Neural crest cell (in vitro differentiated cells): Measurements from ENCODE around the gene TBC1D14. TPM values are rescaled to one million over a fixed set of nuclear protein-coding genes. Genes with fewer than 3 reads are reported as not detected.
"Not testable (repeated sequence)": the region's sequence is repeated elsewhere in the genome, so short reads cannot be mapped to it uniquely, and the experiment has no call there.

Experiments used
- DNase-seq: peaks from one replicate; pipeline ENCODE4 v3.0.0; 2021; ENCODE audit warnings: low read depth, mixed read lengths, low spot score
- H3K27ac Mint-ChIP-seq: one replicate; pipeline ENCODE4 v1.8.0; 2021; ENCODE audit warnings: mild to moderate bottlenecking, mixed read lengths; ENCODE audit not compliant: unreplicated experiment
- H3K27me3 Mint-ChIP-seq: 2 replicates; pipeline ENCODE4 v1.8.0; 2021; ENCODE audit warnings: low read depth, mild to moderate bottlenecking, mixed read lengths
- H3K36me3 Mint-ChIP-seq: 2 replicates; pipeline ENCODE4 v1.8.0; 2021; ENCODE audit warnings: low read depth, mild to moderate bottlenecking, mixed read lengths
- H3K4me1 Mint-ChIP-seq: 2 replicates; pipeline ENCODE4 v1.8.0; 2021; ENCODE audit warnings: mixed read lengths
- H3K4me3 Mint-ChIP-seq: one replicate; pipeline ENCODE4 v1.8.0; 2021; ENCODE audit warnings: mild to moderate bottlenecking, mixed read lengths
- H3K9me3 Mint-ChIP-seq: 2 replicates; pipeline ENCODE4 v1.8.0; 2021; ENCODE audit warnings: mixed read lengths
- CTCF ChIP-seq: fragments of 200-600 bp; sonication (generic); conservative IDR thresholded peaks from 2 replicates; pipeline ENCODE4 v1.5.0; 2021; ENCODE audit warnings: antibody characterized with exemption, mild to moderate bottlenecking
- total RNA-seq: library from RNA; stranded (reverse); gene quantifications from 2 replicates; pipeline ENCODE4 v1.2.1, GENCODE V29; 2021

TBC1D14 gene
- total RNA-seq, 1 donor from 2014 or later, result 56.3 TPM

- TF ChIP-seq CTCF, result no peak
- DNase-seq, result no peak
- H3K27me3 Mint-ChIP-seq, result no peaks in the 10 kb centered on the region
- peaks cover 12% of the 10 kb centered on the region for H3K4me1 Mint-ChIP-seq
- H3K36me3 Mint-ChIP-seq, result peaks cover 11% of the 10 kb centered on the region
- H3K9me3 Mint-ChIP-seq, result peaks cover 3% of the 10 kb centered on the region
- H3K27ac Mint-ChIP-seq, result no peak overlapping the region
- H3K4me3 Mint-ChIP-seq, result no peak overlapping the region
Observed at GRCh38 chr4:6972911-6973310, 63.3 kb downstream of the TBC1D14 start.

- DNase-seq, result peak; percentile 93
- peaks cover 12% of the 10 kb centered on the region for H3K4me1 Mint-ChIP-seq
- no peaks in the 10 kb centered on the region for H3K27me3 Mint-ChIP-seq
- peaks cover 3% of the 10 kb centered on the region for H3K9me3 Mint-ChIP-seq
- TF ChIP-seq CTCF, result peak; percentile 86
- peaks cover 8% of the 10 kb centered on the region for H3K36me3 Mint-ChIP-seq
- no peak overlapping the region for H3K4me3 Mint-ChIP-seq
- H3K27ac Mint-ChIP-seq, result no peak overlapping the region
Observed at GRCh38 chr4:6974138-6974848, 64.7 kb downstream of the TBC1D14 start.

- not testable (repeated sequence) for H3K27me3 Mint-ChIP-seq, H3K4me3 Mint-ChIP-seq, DNase-seq, H3K9me3 Mint-ChIP-seq, H3K36me3 Mint-ChIP-seq, H3K27ac Mint-ChIP-seq, H3K4me1 Mint-ChIP-seq
Observed at GRCh38 chr4:6977846-6978245, 68.2 kb downstream of the TBC1D14 start.

- H3K27ac Mint-ChIP-seq, result no peak overlapping the region
- TF ChIP-seq CTCF, result no peak
- peaks cover 26% of the 10 kb centered on the region for H3K4me1 Mint-ChIP-seq
- no peaks in the 10 kb centered on the region for H3K36me3 Mint-ChIP-seq
- DNase-seq, result no peak
- no peaks in the 10 kb centered on the region for H3K9me3 Mint-ChIP-seq
- H3K4me3 Mint-ChIP-seq, result peak overlapping the region; percentile 14
- no peaks in the 10 kb centered on the region for H3K27me3 Mint-ChIP-seq
Observed at GRCh38 chr4:6983544-6984142, 74.0 kb downstream of the TBC1D14 start.

- H3K9me3 Mint-ChIP-seq, result no peaks in the 10 kb centered on the region
- no peaks in the 10 kb centered on the region for H3K36me3 Mint-ChIP-seq
- peak overlapping the region; percentile 94 for H3K4me3 Mint-ChIP-seq
- no peak for TF ChIP-seq CTCF
- H3K27me3 Mint-ChIP-seq, result no peaks in the 10 kb centered on the region
- DNase-seq, result no peak
- no peak overlapping the region for H3K27ac Mint-ChIP-seq
- H3K4me1 Mint-ChIP-seq, result peaks cover 37% of the 10 kb centered on the region
Observed at GRCh38 chr4:6984612-6985425, 75.2 kb downstream of the TBC1D14 start.
